Progenitor cell of endocrine pancreas (in vitro differentiated cells): Measurements from ENCODE around the gene KCNMA1. TPM values are rescaled to one million over a fixed set of nuclear protein-coding genes. Genes with fewer than 3 reads are reported as not detected.

Source experiments
- DNase-seq: peaks from one replicate; pipeline ENCODE4 v3.0.0; 2021; ENCODE audit warnings: low spot score; ENCODE audit not compliant: unreplicated experiment
- H3K27ac Mint-ChIP-seq: 2 replicates; pipeline ENCODE4 v1.8.0; 2021; ENCODE audit warnings: mild to moderate bottlenecking, moderate library complexity, mixed read lengths
- H3K27me3 Mint-ChIP-seq: 2 replicates; pipeline ENCODE4 v1.8.0; 2021; ENCODE audit warnings: mixed read lengths
- H3K36me3 Mint-ChIP-seq: 2 replicates; pipeline ENCODE4 v1.8.0; 2022; ENCODE audit warnings: mixed read lengths; ENCODE audit not compliant: insufficient read depth
- H3K4me1 Mint-ChIP-seq: 2 replicates; pipeline ENCODE4 v1.8.0; 2021; ENCODE audit warnings: low read depth, mixed read lengths
- H3K4me3 Mint-ChIP-seq: 2 replicates; pipeline ENCODE4 v1.8.0; 2021; ENCODE audit warnings: low read depth, mild to moderate bottlenecking, moderate library complexity, mixed read lengths
- H3K9me3 Mint-ChIP-seq: 2 replicates; pipeline ENCODE4 v1.8.0; 2021; ENCODE audit warnings: low read depth, mixed read lengths
- CTCF ChIP-seq: fragments of 200-600 bp; sonication (generic); IDR thresholded peaks from one replicate; pipeline ENCODE4 v1.5.0; 2021; ENCODE audit warnings: antibody characterized with exemption, mild to moderate bottlenecking; ENCODE audit not compliant: unreplicated experiment
- total RNA-seq: library from RNA; stranded (reverse); gene quantifications from 2 replicates; pipeline ENCODE4 v1.2.1, GENCODE V29; 2021

KCNMA1 gene
- total RNA-seq, 1 donor from 2014 or later = 5.8 TPM

GRCh38 chr10:77533887-77534278 lies 103.7 kb downstream of the KCNMA1 start:
- no peak for TF ChIP-seq CTCF
- H3K36me3 Mint-ChIP-seq = no peaks in the 10 kb centered on the region
- DNase-seq = no peak
- peaks cover 13% of the 10 kb centered on the region for H3K4me1 Mint-ChIP-seq
- no peak overlapping the region for H3K27ac Mint-ChIP-seq
- H3K27me3 Mint-ChIP-seq = peaks cover 13% of the 10 kb centered on the region
- H3K4me3 Mint-ChIP-seq = no peak overlapping the region
- no peaks in the 10 kb centered on the region for H3K9me3 Mint-ChIP-seq

GRCh38 chr10:77533146-77533886 lies 104.3 kb downstream of the KCNMA1 start:
- Mint-ChIP-seq H3K36me3 (no peaks in the 10 kb centered on the region), H3K27ac (no peak overlapping the region), H3K9me3 (no peaks in the 10 kb centered on the region), H3K4me3 (no peak overlapping the region), H3K4me1 (peaks cover 13% of the 10 kb centered on the region), H3K27me3 (peaks cover 13% of the 10 kb centered on the region)
- no peak for DNase-seq
- TF ChIP-seq CTCF = no peak

DNA sequence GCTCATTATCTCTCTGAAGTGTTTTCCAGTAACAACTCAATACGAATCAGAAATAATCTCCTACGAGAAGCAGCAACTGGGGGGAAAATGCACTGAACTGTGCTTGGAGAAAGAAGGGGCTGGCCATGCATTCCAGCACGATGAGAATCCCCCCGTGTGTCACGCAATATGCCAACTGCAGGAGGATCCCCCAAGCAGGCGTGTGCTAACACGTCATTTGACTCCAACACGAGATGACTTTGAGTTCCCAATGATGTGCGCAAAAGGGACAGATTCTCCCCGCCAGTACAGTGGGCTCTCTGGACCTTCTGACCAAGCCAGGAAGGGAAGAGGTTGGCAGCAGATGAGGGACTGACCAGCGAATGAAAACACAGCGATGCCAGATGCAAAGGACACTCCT lies 105.5 kb downstream of the KCNMA1 start:
- Mint-ChIP-seq H3K4me3 (no peak overlapping the region), H3K27ac (no peak overlapping the region), H3K36me3 (no peaks in the 10 kb centered on the region), H3K9me3 (no peaks in the 10 kb centered on the region), H3K4me1 (peaks cover 13% of the 10 kb centered on the region), H3K27me3 (peaks cover 13% of the 10 kb centered on the region)
- no peak for DNase-seq
- TF ChIP-seq CTCF = no peak

GRCh38 chr10:77531441-77532001 lies 106.1 kb downstream of the KCNMA1 start:
- TF ChIP-seq CTCF = no peak
- H3K4me3 Mint-ChIP-seq = no peak overlapping the region
- H3K9me3 Mint-ChIP-seq = no peaks in the 10 kb centered on the region
- H3K27ac Mint-ChIP-seq = no peak overlapping the region
- H3K4me1 Mint-ChIP-seq = peaks cover 15% of the 10 kb centered on the region
- H3K27me3 Mint-ChIP-seq = peaks cover 16% of the 10 kb centered on the region
- DNase-seq = no peak
- no peaks in the 10 kb centered on the region for H3K36me3 Mint-ChIP-seq

- no peak for TF ChIP-seq CTCF
- peaks cover 16% of the 10 kb centered on the region for H3K27me3 Mint-ChIP-seq
- peaks cover 15% of the 10 kb centered on the region for H3K4me1 Mint-ChIP-seq
- H3K9me3 Mint-ChIP-seq = no peaks in the 10 kb centered on the region
- H3K27ac Mint-ChIP-seq = no peak overlapping the region
- H3K36me3 Mint-ChIP-seq = no peaks in the 10 kb centered on the region
- no peak for DNase-seq
- no peak overlapping the region for H3K4me3 Mint-ChIP-seq
Measured at GRCh38 chr10:77530011-77530410, 107.6 kb downstream of the KCNMA1 start.
